ACHN (cell line): ENCODE measurements around the gene NCOA5.

Source experiments
- DNase-seq: peaks from one replicate; pipeline ENCODE4 v3.0.0-alpha.2; 2015
- in situ Hi-C: cut with HindIII; loops from 2 replicates; pipeline ENCODE4 v1.10.0; 2017; ENCODE audit warnings: low sequenced_read_pairs, low pct_ligation_motif_present, low pct_unique_long_range_greater_than_20kb

The NCOA5 gene

DNA sequence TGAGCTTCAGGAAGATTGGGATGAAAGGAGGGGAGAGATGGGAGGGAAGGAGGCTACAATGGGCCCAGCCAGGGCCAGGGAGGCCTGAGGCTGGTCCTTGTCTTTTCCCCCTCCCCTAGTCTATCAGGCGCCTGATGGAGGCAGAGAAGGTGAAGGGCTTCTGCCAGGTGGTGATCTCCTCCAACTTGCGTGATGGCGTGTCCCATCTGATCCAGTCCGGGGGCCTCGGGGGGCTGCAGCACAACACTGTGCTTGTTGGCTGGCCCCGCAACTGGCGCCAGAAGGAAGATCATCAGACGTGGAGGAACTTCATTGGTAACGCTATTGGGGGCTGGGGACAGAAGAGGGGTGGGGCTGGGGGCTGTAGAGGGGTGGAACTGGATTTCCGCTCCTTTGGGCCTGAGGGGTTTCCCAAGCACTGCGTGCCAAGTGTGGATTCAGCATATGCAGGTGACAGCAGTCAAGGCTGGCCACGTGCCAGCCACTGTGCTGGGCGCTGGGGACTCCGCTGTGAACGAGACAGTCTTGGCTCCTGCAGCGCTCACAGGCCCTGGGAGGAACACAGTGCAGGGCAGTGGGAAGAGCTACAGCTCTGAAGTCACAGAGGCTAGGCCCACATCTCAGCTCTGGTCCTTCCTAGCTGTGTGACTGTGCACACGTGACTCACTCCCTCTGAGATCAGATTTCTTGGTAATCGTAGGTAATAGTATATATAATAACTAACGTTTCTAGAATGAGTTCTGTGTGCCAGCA, 38.0 kb downstream of the NCOA5 start:
- in situ Hi-C loops = no loop called here
- no peak for DNase-seq

DNA sequence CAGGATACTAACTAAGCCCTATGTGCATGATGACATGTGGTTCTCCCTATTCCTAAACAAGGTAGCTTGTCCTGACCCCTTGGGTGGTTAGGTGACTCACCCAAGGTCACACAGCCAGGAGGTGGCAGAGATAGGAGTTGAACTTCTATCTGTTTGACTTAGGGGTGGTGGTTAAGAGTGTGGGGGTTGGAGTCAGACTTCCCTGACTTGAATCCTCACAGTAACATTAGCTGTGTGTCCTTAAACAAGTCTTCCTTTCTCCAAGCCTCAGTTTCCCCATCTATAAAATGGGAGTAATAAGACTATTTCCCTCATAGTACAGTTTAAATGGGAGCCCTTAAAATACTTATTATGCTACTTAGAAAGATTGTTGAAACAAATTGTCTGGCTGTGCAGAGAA, 38.9 kb downstream of the NCOA5 start:
- DNase-seq = no peak

DNA sequence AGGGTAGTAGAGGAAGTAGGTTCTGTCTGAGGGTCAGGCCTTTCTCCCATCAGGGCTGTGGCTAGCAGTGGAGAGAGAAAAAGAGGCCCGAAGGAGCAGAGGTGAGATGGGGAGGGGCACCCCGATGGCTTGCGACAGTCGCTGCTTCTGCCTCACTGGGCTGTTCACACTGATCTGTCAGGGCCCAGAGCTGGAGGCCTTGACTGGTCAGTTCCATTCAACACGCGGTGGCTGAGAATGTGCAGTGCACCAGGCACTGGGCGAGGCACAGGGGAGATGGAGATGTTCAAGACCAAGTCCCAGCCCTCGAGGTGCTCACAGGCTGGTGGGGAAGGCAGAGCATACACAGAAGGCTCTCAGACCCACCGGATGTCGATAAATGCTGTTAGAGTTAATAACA, 39.3 kb downstream of the NCOA5 start:
- in situ Hi-C loops = no loop called here
- no peak for DNase-seq

More for the DNA sequence above, 38.9 kb downstream of the NCOA5 start:
- in situ Hi-C loops = no loop called here

DNA sequence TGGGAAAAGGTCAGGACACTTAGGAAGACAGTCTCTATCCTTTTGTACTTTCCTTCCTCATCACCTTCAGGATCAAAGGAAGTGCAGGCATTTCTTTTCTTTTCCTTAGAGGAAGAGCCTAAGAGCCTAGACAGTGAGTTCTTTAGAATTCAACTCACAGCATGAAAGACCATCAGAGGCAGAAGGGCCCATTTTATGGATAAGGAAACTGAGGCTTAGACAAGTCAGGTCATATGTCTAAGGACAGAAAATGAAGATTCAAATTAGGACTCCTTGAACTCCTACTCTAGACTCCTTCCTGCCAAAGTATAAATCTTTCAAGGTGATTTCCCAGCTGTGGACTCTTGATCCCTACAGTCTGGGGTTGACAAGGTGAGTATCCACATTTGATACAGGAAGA, 39.9 kb downstream of the NCOA5 start:
- in situ Hi-C loops = no loop called here
- DNase-seq = no peak

DNA sequence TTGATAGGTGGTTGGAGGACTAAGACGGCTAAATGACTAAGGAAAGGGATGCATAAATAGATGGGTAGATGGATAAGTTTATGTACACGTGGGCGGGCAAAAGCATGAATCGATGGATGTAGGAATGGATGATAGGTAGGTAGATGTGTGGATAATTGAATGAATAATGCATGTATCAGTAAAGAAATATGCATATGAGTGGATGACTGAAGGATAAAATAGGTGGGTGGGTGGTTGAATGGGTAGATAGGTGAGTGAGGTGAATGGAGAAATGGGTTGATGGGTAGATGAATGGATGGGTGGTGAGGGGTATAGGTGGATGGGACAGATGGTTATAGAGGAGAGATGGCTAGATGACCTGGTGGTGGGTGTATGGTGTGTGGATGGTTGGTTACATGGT, 40.6 kb downstream of the NCOA5 start:
- in situ Hi-C loops = no loop called here
- DNase-seq = no peak

DNA sequence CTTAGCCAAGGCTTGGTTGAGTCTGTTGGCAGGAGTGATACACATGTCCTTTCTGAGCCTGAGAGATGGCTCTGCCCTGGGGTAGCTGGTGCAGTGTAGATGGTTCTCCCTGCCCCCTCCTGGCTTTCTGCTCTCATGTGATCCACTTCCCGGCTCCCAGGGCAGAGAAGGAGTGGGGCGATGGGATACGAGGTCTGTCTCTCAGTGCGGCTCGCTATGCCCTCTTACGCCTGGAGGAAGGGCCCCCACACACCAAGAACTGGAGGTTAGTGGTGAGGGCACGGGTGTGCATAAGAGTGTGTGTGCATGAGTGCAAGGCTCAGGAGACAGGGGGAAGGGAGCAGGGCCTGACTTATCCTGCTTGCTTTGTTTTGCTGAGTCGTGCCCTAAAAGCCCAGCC, 41.9 kb downstream of the NCOA5 start:
- in situ Hi-C loops = no loop called here

DNA sequence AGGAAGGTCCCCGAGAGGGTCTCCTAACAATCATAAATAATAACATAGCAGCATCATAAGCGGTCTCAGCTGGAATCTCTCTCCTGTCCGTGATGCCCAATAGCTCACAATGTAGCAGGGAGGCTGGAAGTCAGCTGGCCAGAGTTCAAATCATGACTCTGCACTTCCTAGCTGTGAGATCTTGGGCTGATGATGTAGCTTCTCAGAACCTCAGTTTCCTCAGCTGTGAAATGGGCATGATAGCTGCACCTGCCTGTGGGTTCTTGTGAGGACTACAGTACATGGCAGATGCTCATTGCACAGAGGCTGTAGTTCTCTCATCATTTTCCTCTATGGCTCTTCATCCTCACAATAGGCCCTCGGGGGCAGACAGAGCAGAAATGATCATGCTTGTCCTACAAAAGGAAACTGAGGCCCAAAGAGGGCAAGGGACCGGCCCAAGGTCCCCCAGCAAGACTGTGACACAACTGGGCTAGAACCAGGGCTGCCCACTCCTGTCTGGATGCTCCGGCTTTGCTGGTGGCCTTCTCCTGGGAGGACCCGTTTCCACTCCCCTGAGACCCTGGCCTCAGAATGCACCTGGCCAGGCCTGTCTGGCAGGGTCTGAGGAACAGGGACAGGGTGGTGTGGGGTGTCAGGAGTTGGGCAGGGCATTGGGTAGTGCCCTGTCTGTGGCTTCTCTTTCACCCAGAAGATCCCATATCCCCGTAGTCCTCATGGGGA, 43.0 kb downstream of the NCOA5 start:
- DNase-seq = no peak
- in situ Hi-C loops = no loop called here

More for the DNA sequence above, 41.9 kb downstream of the NCOA5 start:
- no peak for DNase-seq

DNA sequence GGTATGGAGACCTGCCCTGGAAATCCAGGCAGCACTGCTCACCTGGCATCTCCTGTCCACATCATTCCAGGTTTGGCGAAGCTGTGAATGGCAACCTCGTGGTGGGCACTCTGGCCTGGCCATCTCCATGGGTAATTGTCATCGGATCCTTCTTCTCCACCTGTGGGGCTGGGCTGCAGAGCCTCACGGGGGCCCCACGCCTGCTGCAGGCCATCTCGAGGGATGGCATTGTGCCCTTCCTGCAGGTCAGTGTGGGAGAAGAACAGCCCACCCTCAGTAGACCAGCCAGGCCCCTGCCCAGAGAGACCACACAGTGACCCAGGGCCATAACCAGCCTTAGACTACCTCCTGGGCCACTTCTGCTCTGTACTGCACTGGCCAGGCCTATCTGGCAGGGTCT, 44.9 kb downstream of the NCOA5 start:
- DNase-seq = no peak
- in situ Hi-C loops = no loop called here

DNA sequence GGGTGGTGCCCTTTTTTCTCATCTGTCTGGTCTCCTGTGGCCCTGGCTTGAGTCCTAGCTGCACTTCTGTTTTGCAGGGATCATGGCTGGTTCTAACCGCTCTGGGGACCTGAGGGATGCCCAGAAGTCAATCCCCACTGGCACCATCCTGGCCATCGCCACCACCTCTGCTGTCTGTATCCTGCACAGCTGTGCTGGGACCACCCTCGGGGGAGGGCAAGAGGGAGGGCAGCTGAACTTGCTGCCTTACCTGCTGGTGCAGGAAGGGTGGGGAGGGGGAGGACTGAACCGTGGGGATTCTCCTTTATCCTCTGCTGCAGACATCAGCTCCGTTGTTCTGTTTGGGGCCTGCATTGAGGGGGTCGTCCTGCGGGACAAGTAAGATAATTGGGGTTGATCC, 46.2 kb downstream of the NCOA5 start:
- in situ Hi-C loops = no loop called here
- DNase-seq = no peak

DNA sequence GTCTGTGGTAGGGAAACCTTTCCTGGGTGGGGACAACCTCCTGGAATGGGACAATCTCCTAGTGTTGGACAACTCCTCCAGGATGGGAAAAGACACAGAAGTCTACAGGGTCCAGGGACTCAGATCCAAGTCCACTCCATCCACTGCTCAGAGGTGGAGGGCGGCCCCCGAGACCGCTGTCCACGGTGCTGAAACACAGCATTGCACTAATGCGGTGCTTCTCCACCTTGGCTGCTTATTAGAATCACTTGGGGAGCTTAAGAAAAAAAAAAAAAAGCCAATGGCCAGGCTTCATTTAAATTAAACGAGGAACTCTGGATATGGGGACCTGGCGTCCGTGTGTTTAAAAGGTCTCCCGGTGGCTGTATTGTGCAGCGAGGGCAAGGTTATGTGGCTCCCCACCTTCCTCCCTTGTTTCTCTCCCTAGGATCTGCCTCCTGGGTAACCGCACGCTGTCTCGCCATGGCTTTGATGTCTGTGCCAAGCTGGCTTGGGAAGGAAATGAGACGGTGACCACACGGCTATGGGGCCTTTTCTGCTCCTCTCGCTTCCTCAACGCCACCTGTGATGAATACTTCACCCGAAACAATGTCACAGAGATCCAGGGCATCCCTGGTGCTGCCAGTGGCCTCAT, 48.7 kb downstream of the NCOA5 start:
- peak; percentile 56 for DNase-seq
- in situ Hi-C loops = no loop called here

DNA sequence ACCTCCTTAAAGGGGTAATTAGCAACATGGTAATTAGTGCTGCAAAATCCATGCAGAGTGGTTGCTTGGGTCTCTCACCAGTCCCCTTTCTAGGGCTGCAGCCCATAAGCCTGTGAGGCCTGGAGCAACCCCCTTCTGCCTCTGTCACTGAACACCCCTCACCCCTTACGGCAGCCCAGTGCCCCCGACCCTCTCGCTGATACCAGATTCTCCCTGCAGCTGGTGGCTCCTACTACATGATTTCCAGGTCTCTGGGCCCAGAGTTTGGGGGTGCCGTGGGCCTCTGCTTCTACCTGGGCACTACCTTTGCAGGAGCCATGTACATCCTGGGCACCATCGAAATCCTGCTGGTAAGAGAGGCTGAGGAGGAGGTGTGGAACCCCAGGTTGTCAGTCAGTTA, 52.7 kb downstream of the NCOA5 start:
- in situ Hi-C loops = no loop called here
- no peak for DNase-seq

DNA sequence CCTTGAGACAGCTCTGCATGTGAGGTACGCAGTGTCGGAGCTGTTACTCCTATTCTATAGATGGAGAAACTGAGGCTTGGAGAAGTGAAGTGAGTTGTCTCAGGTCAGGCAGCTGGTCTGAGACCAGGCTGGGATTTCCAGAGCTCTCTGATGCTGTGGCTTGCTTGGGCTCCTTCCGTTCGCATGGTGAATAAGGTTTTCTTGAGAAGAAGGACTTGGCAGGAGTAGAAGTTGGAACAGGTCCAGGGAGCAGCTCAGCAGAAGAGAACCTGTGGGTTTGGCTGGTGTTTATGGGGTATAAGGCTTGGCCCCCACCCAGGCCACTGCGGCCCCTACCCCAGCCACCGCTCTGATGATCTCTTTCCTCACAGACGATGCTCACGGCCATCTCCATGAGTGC, 53.4 kb downstream of the NCOA5 start:
- no peak for DNase-seq
- in situ Hi-C loops = no loop called here

DNA sequence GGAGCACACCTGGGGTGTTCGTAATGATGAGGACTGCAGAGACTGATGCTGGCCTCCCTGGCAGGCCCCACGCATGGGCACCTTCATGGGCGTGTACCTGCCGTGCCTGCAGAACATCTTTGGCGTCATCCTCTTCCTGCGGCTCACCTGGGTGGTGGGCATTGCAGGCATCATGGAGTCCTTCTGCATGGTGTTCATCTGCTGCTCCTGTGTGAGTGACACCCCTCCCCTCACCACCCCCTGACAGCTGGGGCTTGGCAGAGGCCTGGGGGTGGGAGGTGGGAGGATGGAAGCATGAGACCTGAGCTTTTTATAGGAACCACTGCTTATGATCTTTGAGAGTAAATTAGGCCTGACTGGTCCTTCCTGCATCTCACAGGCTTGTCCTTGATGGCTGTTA, 54.0 kb downstream of the NCOA5 start:
- in situ Hi-C loops = no loop called here
- no peak for DNase-seq

DNA sequence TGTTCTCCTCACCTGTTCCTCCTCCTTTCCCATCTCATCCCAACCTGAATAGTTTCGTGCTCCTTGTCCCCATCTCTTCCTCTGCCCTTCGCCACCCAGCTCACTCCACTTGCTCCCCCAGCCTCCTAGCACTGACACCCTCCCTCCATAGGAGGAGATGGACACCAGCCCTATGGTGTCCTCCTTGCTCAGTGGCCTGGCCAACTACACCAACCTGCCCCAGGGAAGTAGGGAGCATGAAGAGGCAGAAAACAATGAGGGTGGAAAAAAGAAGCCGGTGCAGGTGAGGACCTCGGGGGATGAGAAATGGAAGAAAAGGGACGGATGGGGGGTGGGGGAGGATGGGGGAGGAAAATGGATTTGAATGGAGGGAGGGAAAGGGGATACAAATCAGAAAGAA, 54.5 kb downstream of the NCOA5 start:
- DNase-seq = no peak
- in situ Hi-C loops = no loop called here

DNA sequence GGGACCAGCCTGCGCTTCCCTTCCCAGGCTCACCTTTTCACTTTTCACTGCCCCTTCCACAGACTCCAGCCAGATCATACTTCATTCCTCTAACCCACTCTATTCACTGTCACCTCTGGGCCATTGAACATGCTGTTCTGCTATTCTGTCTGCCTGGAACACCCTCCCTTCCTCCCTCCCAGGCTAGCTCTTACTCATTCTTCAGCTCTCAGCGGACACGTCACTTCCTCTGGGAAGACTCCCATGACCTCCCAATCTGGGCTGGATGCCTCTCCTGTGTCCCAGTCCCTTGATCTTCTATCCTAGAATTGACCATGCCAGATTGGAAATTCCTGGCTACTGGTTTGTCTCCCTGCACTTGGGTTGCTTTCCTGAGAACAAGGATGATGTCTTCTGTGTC, 55.7 kb downstream of the NCOA5 start:
- in situ Hi-C loops = no loop called here
- no peak for DNase-seq

DNA sequence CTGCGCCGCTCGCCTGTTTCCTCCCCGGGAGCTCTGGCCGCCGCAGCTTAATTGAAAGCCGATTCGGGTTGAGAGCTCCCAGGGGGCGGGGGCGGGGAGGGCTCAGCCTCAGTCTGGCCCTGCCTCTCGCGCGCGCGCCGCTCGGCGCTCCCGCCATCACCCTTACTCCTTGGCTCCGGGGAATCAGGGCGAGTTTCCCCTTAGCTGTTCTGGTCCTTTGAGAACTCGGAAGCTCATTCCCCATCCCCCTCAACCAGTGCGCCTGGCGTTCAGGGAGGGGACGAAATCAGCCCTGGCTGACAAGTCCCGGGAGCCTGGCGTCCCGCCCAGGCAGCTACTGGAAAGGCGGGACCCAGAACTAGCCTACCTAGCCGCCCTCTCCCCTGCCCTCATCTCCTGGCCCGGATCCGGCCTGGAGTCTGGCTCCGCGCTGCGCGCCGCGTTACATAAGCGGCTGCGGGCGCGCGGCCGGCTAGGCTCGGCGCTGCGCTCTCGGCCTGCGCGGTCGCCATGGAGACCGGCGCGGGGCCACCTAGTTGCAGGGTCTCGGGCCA, 58.0 kb downstream of the NCOA5 start:
- peak; percentile 8 for DNase-seq
- in situ Hi-C loops = no loop called here

DNA sequence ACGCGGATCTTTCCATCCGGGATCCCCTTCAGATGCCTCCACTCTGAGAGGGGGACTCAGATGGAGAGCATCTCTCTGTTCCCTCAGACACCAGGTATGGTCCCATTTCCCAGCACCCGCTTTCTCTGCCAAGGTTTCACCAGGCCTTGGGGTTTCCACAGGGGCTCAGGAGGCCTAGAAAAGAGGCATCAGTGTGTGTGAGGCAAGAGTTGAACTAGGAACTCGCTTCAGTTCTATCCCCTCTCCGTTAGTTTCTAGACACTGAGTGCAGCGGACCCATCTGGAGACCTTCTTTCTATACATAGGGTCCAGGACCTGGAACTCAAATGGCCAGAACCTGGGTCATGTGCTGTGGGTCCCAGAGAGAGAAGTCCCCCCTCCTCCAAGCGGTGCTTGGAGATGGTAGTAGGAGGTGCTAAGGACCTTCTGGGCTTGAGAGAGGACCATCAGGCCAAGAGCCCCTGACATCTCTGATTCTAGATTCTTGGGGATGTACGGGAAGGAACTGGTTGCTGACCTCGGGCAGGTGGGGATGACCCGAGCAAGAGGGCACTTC, 58.7 kb downstream of the NCOA5 start:
- in situ Hi-C loops = no loop called here
- DNase-seq = no peak

DNA sequence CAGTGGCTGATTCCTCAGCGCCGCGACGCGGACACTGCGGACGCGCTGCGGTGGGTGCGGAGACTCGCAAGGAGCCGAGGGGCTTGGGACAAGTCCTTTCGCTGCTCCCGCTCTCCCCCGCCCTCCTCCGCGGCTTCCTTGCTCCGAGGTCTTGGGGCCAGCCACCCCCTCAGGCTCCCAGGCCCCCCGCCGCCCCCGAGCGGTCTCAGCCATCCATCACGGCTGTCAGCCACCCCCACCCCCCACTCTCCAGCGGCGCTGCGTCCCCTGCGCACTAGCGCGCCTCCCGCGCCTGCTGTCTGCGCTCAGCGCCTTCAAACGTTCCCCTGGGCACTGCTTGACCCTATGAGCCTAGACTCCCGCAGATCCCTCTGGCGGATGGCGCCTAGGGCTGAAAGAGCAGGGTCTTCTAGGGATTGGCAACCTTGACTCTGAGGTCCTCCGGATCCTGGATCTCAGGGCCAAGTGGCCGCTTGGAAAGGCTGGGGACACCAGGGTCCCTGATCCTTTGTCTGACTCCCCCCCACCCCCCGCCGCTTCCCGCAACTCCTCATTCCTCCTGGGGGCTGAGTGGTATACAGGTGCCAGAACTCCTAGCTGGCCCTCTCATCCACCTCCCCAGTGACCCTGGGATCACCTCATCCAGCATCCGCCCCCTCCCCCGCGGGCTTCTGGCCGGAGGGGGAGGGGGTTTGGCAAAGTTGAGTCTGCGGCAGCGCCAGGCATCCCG, 59.3 kb downstream of the NCOA5 start:
- in situ Hi-C loops = no loop called here
- no peak for DNase-seq
